IMR-90 (cell line): ENCODE measurements around the gene AFDN. TPM values are rescaled to one million over a fixed set of nuclear protein-coding genes. Genes with fewer than 3 reads are reported as not detected.
A peak's percentile ranks its signal among the peaks of the same experiment; 100 is the strongest.

Experiments used
- ATAC-seq: fragments of 200-7000 bp; cut with Tn5 transposase; 2 replicates; pipeline ENCODE4 v1.9.1; 2020; ENCODE audit warnings: low read depth, mild to moderate bottlenecking, moderate library complexity
- BruUV-seq: library from RNA; stranded (reverse); fragments of 400-500 nt; replicated peaks from 2 replicates; lab custom pipeline; 2021; lab: Mats Ljungman, UMichigan
- CTCF ChIA-PET: fragments of 300-600 bp; formaldehyde crosslinking; extraction: SDS; loops from one replicate; lab custom pipeline; 2021; ENCODE audit warnings: antibody characterized with exemption; lab: Yijun Ruan, JAX
- POLR2A ChIA-PET: fragments of 300-600 bp; sonication (Branson Sonifier 250); formaldehyde crosslinking; loops from one replicate; lab custom pipeline; 2022; ENCODE audit warnings: antibody characterized with exemption; ENCODE audit not compliant: unreplicated experiment; lab: Charles Lee
- DNase-seq: peaks from one replicate; pipeline ENCODE4 v3.0.0; 2013
- H2AFZ ChIP-seq: replicated peaks from 2 replicates; pipeline ENCODE3; 2013; ENCODE audit warnings: low read length, mild to moderate bottlenecking; ENCODE audit not compliant: poor library complexity
- H2AK5ac ChIP-seq: 2 replicates; pipeline ENCODE4 v1.6.1; 2013; ENCODE audit warnings: low read depth, low read length, inconsistent platforms
- H2AK9ac ChIP-seq: replicated peaks from 2 replicates; pipeline ENCODE3; 2013; ENCODE audit warnings: mild to moderate bottlenecking, low read depth, low read length, moderate library complexity; ENCODE audit not compliant: poor library complexity
- H2BK120ac ChIP-seq: 2 replicates; pipeline ENCODE4 v1.6.1; 2013; ENCODE audit warnings: low read depth, low read length, inconsistent platforms
- H2BK15ac ChIP-seq: 3 replicates; pipeline ENCODE4 v1.6.1; 2013; ENCODE audit warnings: low read depth, low read length, inconsistent platforms
- H2BK20ac ChIP-seq: 2 replicates; pipeline ENCODE4 v1.6.1; 2013; ENCODE audit warnings: low read depth, mild to moderate bottlenecking, inconsistent platforms, low read length, moderate library complexity
- H2BK5ac ChIP-seq: 2 replicates; pipeline ENCODE4 v1.6.1; 2013; ENCODE audit warnings: mild to moderate bottlenecking, low read depth, low read length, inconsistent platforms; ENCODE audit not compliant: poor library complexity, severe bottlenecking
- H3K14ac ChIP-seq: replicated peaks from 2 replicates; pipeline ENCODE4 v1.6.1; 2013; ENCODE audit warnings: low read depth, low read length, inconsistent platforms
- H3K18ac ChIP-seq: 2 replicates; pipeline ENCODE4 v1.6.1; 2013; ENCODE audit warnings: low read depth, low read length, control low read depth
- H3K23ac ChIP-seq: 2 replicates; pipeline ENCODE4 v1.6.1; 2013; ENCODE audit warnings: low read depth, low read length, inconsistent platforms
- H3K27ac ChIP-seq: 2 replicates; pipeline ENCODE4 v1.5.1; 2013; ENCODE audit warnings: mild to moderate bottlenecking, control low read depth, low read length; ENCODE audit not compliant: insufficient read depth
- H3K27me3 ChIP-seq: 2 replicates; pipeline ENCODE4 v1.6.1; 2013; ENCODE audit warnings: low read length; ENCODE audit not compliant: control insufficient read depth, insufficient read depth
- H3K36me3 ChIP-seq: 2 replicates; pipeline ENCODE4 v1.6.1; 2013; ENCODE audit warnings: low read length, mixed read lengths; ENCODE audit not compliant: control insufficient read depth, insufficient read depth
- H3K4ac ChIP-seq: 2 replicates; pipeline ENCODE4 v1.6.1; 2013; ENCODE audit warnings: low read depth, low read length, inconsistent platforms
- H3K4me1 ChIP-seq: 2 replicates; pipeline ENCODE4 v1.6.1; 2013; ENCODE audit warnings: low read length, mixed read lengths; ENCODE audit not compliant: control insufficient read depth, insufficient read depth
- H3K4me2 ChIP-seq: 2 replicates; pipeline ENCODE4 v1.6.1; 2013; ENCODE audit warnings: low read depth, mild to moderate bottlenecking, control low read depth, low read length, moderate library complexity
- H3K4me3 ChIP-seq: 2 replicates; pipeline ENCODE4 v1.5.1; 2013; ENCODE audit warnings: low read depth, mild to moderate bottlenecking, control low read depth, low read length, moderate library complexity; ENCODE audit not compliant: insufficient read depth
- H3K56ac ChIP-seq: 2 replicates; pipeline ENCODE4 v1.6.1; 2013; ENCODE audit warnings: low read length, inconsistent platforms; ENCODE audit not compliant: insufficient read depth; ENCODE audit errors: extremely low read depth
- H3K79me1 ChIP-seq, 2 experiments: 2 replicates each; pipeline ENCODE4 v1.6.1; 2013; ENCODE audit warnings: low read length in 2 of 2, inconsistent platforms in 1 of 2, low read depth in 1 of 2
- H3K9ac ChIP-seq: 2 replicates; pipeline ENCODE4 v1.6.1; 2013; ENCODE audit warnings: low read depth, low read length, control low read depth
- H3K9me1 ChIP-seq: 2 replicates; pipeline ENCODE4 v1.6.1; 2013; ENCODE audit warnings: low read length, inconsistent platforms; ENCODE audit not compliant: insufficient read depth
- H3K9me3 ChIP-seq: 2 replicates; pipeline ENCODE4 v1.6.1; 2013; ENCODE audit warnings: low read length; ENCODE audit not compliant: control insufficient read depth, insufficient read depth
- H4K20me1 ChIP-seq: 2 replicates; pipeline ENCODE4 v1.6.1; 2013; ENCODE audit warnings: low read length, inconsistent platforms; ENCODE audit not compliant: insufficient read depth
- H4K5ac ChIP-seq: 2 replicates; pipeline ENCODE4 v1.6.1; 2013; ENCODE audit warnings: mild to moderate bottlenecking, low read depth, low read length, control low read depth
- H4K8ac ChIP-seq, 2 experiments: 2 replicates each; pipeline ENCODE4 v1.6.1; 2013; ENCODE audit warnings: low read depth in 2 of 2, low read length in 2 of 2, control low read depth in 1 of 2, inconsistent platforms in 1 of 2
- H4K91ac ChIP-seq: 2 replicates; pipeline ENCODE4 v1.6.1; 2013; ENCODE audit warnings: low read depth, low read length, inconsistent platforms; ENCODE audit not compliant: insufficient read depth
- BHLHE40 ChIP-seq: fragments of 150-350 bp; IDR thresholded peaks from 2 replicates; pipeline ENCODE4 v1.6.1; 2016; ENCODE audit warnings: mild to moderate bottlenecking, low read depth, low read length
- FOS ChIP-seq: fragments of 150-350 bp; IDR thresholded peaks from 2 replicates; pipeline ENCODE4 v1.6.1; 2016; ENCODE audit warnings: low read depth, low read length
- MAFK ChIP-seq: IDR thresholded peaks from 2 replicates; pipeline ENCODE4 v1.6.1; 2012; ENCODE audit warnings: low read depth, low read length, improper control_type of control experiment
- MAZ ChIP-seq: IDR thresholded peaks from 2 replicates; pipeline ENCODE4 v1.6.1; 2012; ENCODE audit warnings: low read depth, mild to moderate bottlenecking, low read length, improper control_type of control experiment, moderate library complexity, borderline replicate concordance
- MXI1 ChIP-seq: IDR thresholded peaks from 2 replicates; pipeline ENCODE4 v1.6.1; 2012; ENCODE audit warnings: low read depth, mild to moderate bottlenecking, low read length, moderate library complexity, borderline replicate concordance
- NFE2L2 ChIP-seq: fragments of 150-350 bp; IDR thresholded peaks from 2 replicates; pipeline ENCODE4 v1.6.1; 2016; ENCODE audit warnings: low read depth, mild to moderate bottlenecking, low read length
- RAD21 ChIP-seq: IDR thresholded peaks from 2 replicates; pipeline ENCODE4 v1.6.1; 2012; ENCODE audit warnings: low read length, improper control_type of control experiment
- RFX5 ChIP-seq: IDR thresholded peaks from 2 replicates; pipeline ENCODE4 v1.8.0; 2012; ENCODE audit warnings: low read depth, mild to moderate bottlenecking, low read length, moderate library complexity
- WGBS, 2 experiments: methylation state at CpG; one replicate each; pipeline versions ENCODE4 v1.1.5 to v1.1.7; 2013; ENCODE audit warnings: missing lambda C conversion rate in 2 of 2; ENCODE audit not compliant: insufficient read length in 1 of 2; ENCODE audit errors: extremely low coverage in 2 of 2; 5-methylcytosine and 5-hydroxymethylcytosine counted together
- dilution Hi-C: fragments of 300-500 bp; cut with HindIII; formaldehyde crosslinking; loops from one replicate; pipeline ENCODE4 v1.14.3; 2018; ENCODE audit warnings: low sequenced_read_pairs; ENCODE audit not compliant: unreplicated experiment
- in situ Hi-C: fragments of 300-500 bp; cut with MboI; formaldehyde crosslinking; loops from 3 replicates; pipeline ENCODE4 v1.14.3; 2019; ENCODE audit warnings: low sequenced_read_pairs, inconsistent platforms, mixed read lengths
- intact Hi-C: fragments of 100-400 bp; cut with micrococcal nuclease; formaldehyde crosslinking; loops from 2 replicates; pipeline ENCODE4 v1.10.0; 2022
- polyA plus RNA-seq, 3 experiments: library from polyadenylated mRNA; depleted of rRNA; stranded (reverse); fragments of >200 nt; gene quantifications; 2 replicates each; pipeline ENCODE4 v1.2.3, GENCODE V29; 2012; ENCODE audit warnings: low replicate concordance in 1 of 3
- total RNA-seq: library from RNA; depleted of rRNA; stranded (reverse); fragments of >200 nt; gene quantifications from 2 replicates; pipeline ENCODE4 v1.2.3, GENCODE V29; 2012
- TF ChIP-seq, protein P1 (sequence below): conservative IDR thresholded peaks from 2 replicates; pipeline ENCODE4 v1.5.1; 2012; ENCODE audit warnings: mild to moderate bottlenecking, low read depth, low read length, improper control_type of control experiment
- TF ChIP-seq, protein P2 (sequence below): fragments of 150-350 bp; IDR thresholded peaks from 2 replicates; pipeline ENCODE4 v1.6.1; 2016; ENCODE audit warnings: low read depth, mild to moderate bottlenecking, low read length, moderate library complexity, borderline replicate concordance

The AFDN gene
- total and polyA plus RNA-seq, 2 of the 4 experiments (the other 2 are of a cell fraction) = 11.6 to 20.8 TPM

DNA sequence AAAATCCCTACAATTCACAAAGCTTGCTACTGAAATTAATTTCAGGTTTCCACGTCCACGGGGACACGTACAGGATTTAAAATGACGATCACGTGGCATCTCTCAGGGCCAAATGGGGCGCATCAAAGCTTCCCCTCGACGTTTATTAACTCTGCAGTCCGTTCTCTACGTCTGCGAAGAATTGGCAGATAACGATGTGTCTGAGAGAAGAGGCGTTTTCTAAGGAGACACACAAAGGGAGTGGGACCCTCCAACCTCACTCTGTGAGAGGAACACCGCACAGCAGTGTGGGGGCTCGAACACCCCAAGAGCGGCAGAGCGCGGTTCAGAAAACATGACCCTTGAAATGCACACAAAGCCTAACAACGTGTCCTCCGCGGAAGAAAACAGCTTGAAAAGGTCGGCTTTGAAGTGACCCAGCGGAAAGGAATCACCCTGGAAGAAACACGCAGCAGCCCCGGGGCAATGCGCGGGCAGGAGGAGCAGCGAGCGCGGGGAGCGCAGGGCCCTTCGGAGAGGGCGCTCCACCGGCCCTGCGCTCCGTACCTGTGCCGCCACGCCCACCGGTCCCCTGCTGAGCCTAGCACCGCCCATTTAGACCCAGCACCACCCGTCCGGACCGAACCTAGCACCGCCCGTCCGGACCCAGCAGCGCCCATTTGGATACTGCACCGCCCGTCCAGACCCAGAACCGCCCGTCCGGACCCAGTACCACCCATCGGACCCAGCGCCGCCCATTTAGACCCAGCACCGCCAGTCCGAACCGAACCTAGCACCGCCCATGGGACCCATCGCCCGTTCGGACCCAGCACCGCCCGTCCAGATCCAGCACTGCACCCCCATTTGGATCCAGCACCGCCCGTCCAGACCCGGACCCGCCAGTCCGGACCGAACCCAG is 1.1 kb upstream of the AFDN start:
- 1% methylated on average over 45 of the region's 70 CpGs; no CpG with 5 or more reads in 1 of the 2 experiments for WGBS, 2 experiments
- no peak overlapping the region for H4K5ac ChIP-seq
- dilution Hi-C loops = no loop called here
- ATAC-seq = peak; percentile 14
- POLR2A ChIA-PET = no interaction called here
- H4K20me1 ChIP-seq = peaks cover 9% of the 10 kb centered on the region
- no peak overlapping the region for H3K9ac ChIP-seq
- no peak overlapping the region for H3K23ac ChIP-seq
- DNase-seq = no peak
- TF ChIP-seq RAD21 = no peak
- no peak for TF ChIP-seq RFX5
- TF ChIP-seq BHLHE40 = no peak
- no peak for TF ChIP-seq FOS
- TF ChIP-seq MAZ = no peak
- TF ChIP-seq, protein P1, sequence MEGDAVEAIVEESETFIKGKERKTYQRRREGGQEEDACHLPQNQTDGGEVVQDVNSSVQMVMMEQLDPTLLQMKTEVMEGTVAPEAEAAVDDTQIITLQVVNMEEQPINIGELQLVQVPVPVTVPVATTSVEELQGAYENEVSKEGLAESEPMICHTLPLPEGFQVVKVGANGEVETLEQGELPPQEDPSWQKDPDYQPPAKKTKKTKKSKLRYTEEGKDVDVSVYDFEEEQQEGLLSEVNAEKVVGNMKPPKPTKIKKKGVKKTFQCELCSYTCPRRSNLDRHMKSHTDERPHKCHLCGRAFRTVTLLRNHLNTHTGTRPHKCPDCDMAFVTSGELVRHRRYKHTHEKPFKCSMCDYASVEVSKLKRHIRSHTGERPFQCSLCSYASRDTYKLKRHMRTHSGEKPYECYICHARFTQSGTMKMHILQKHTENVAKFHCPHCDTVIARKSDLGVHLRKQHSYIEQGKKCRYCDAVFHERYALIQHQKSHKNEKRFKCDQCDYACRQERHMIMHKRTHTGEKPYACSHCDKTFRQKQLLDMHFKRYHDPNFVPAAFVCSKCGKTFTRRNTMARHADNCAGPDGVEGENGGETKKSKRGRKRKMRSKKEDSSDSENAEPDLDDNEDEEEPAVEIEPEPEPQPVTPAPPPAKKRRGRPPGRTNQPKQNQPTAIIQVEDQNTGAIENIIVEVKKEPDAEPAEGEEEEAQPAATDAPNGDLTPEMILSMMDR = no peak
- no peak for TF ChIP-seq MXI1
- TF ChIP-seq MAFK = no peak
- no peak for TF ChIP-seq NFE2L2
- TF ChIP-seq, protein P2, sequence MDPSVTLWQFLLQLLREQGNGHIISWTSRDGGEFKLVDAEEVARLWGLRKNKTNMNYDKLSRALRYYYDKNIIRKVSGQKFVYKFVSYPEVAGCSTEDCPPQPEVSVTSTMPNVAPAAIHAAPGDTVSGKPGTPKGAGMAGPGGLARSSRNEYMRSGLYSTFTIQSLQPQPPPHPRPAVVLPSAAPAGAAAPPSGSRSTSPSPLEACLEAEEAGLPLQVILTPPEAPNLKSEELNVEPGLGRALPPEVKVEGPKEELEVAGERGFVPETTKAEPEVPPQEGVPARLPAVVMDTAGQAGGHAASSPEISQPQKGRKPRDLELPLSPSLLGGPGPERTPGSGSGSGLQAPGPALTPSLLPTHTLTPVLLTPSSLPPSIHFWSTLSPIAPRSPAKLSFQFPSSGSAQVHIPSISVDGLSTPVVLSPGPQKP = no peak
- H4K91ac ChIP-seq = no peak overlapping the region
- H3K27ac ChIP-seq = no peak overlapping the region
- no peaks in the 10 kb centered on the region for H3K36me3 ChIP-seq
- H2AFZ ChIP-seq = peak overlapping the region; percentile 99
- H3K4me3 ChIP-seq = peak overlapping the region; percentile 100
- intact Hi-C loops = loop anchor here (10.0 kb wide), 1 partner anchor 209 kb away; no protein-coding TSS in a partner anchor
- no peak overlapping the region for H2BK5ac ChIP-seq
- no peak overlapping the region for H2AK5ac ChIP-seq
- H3K18ac ChIP-seq = no peak overlapping the region
- H3K27me3 ChIP-seq = no peaks in the 10 kb centered on the region; the same call in 1 of the 2 replicates
- H4K8ac ChIP-seq = no peak overlapping the region
- H3K9me3 ChIP-seq = no peaks in the 10 kb centered on the region
- no peak overlapping the region for H3K56ac ChIP-seq
- peaks cover 2% of the 10 kb centered on the region; the same call in 1 of the 2 replicates for H3K4me1 ChIP-seq
- no peaks in the 10 kb centered on the region for H3K9me1 ChIP-seq
- no peak overlapping the region for H3K4ac ChIP-seq
- H3K79me1 ChIP-seq = peaks cover 0 to 7% of the 10 kb centered on the region in 2 experiments
- no peak overlapping the region for H2BK120ac ChIP-seq
- H3K4me2 ChIP-seq = peak overlapping the region; percentile 72
- CTCF ChIA-PET = interaction anchor here (0.6 to 0.9 kb wide), 3 partner anchors 18 to 1673 kb away, joined by 3 read pairs; no protein-coding TSS in a partner anchor
- H2AK9ac ChIP-seq = peak overlapping the region; percentile 31
- H2BK15ac ChIP-seq = no peak overlapping the region
- H3K14ac ChIP-seq = no peak overlapping the region
- BruUV-seq = no TSS peak
- H2BK20ac ChIP-seq = no peak overlapping the region
- in situ Hi-C loops = no loop called here
